Retinal pigment epithelial cell (primary cell): Measurements from ENCODE around the gene SEMA3G.

Source experiments
- DNase-seq: peaks from one replicate; pipeline ENCODE4 v3.0.0-alpha.2; 2010; ENCODE audit warnings: low read depth
- H3K4me3 ChIP-seq: 2 replicates; pipeline ENCODE4 v1.5.1; 2011; ENCODE audit warnings: mild to moderate bottlenecking, low read length, control low read depth, moderate library complexity
- TF ChIP-seq, protein P1 (sequence below): conservative IDR thresholded peaks from 2 replicates; pipeline ENCODE4 v1.5.1; 2011; ENCODE audit warnings: low read depth, low read length, control low read depth, inconsistent platforms

SEMA3G gene

GRCh38 chr3:52402101-52402521, 42.8 kb downstream of the SEMA3G start:
- no peak for DNase-seq
- TF ChIP-seq, protein P1, sequence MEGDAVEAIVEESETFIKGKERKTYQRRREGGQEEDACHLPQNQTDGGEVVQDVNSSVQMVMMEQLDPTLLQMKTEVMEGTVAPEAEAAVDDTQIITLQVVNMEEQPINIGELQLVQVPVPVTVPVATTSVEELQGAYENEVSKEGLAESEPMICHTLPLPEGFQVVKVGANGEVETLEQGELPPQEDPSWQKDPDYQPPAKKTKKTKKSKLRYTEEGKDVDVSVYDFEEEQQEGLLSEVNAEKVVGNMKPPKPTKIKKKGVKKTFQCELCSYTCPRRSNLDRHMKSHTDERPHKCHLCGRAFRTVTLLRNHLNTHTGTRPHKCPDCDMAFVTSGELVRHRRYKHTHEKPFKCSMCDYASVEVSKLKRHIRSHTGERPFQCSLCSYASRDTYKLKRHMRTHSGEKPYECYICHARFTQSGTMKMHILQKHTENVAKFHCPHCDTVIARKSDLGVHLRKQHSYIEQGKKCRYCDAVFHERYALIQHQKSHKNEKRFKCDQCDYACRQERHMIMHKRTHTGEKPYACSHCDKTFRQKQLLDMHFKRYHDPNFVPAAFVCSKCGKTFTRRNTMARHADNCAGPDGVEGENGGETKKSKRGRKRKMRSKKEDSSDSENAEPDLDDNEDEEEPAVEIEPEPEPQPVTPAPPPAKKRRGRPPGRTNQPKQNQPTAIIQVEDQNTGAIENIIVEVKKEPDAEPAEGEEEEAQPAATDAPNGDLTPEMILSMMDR: no peak
- no peak overlapping the region for H3K4me3 ChIP-seq

GRCh38 chr3:52401551-52401950, 43.4 kb downstream of the SEMA3G start:
- no peak overlapping the region for H3K4me3 ChIP-seq
- no peak for DNase-seq
- TF ChIP-seq, protein P1: no peak

GRCh38 chr3:52401021-52401420, 43.9 kb downstream of the SEMA3G start:
- no peak for DNase-seq
- TF ChIP-seq, protein P1: no peak
- no peak overlapping the region for H3K4me3 ChIP-seq

DNA sequence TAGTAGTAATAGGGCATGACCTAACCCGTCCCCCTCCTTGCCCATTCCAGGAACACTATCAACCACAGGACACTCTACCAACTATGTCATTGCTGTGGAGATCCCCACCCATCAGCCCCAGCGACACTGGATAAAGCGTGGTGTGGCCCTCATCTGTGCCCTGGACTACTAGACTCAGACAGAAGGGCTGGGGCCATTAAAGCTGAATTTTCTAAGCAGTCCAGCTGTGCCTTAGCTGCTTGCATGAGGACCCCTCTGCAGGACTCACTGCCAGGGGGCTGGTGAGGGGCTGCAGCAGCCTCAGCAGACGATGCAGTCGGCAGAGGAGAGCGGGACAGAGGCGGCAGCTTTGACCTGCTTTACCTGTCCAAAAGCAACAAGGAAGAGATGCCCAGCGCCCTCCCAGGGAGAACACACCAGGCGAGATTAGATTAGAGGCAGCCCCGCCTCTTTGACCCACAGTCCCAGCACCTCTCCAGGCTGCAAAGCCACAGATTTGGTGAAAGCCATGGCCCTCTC, 44.6 kb downstream of the SEMA3G start:
- DNase-seq: no peak
- TF ChIP-seq, protein P1: no peak
- no peak overlapping the region for H3K4me3 ChIP-seq

GRCh38 chr3:52399593-52399992, 45.3 kb downstream of the SEMA3G start:
- no peak for DNase-seq
- TF ChIP-seq, protein P1: no peak
- no peak overlapping the region for H3K4me3 ChIP-seq

DNA sequence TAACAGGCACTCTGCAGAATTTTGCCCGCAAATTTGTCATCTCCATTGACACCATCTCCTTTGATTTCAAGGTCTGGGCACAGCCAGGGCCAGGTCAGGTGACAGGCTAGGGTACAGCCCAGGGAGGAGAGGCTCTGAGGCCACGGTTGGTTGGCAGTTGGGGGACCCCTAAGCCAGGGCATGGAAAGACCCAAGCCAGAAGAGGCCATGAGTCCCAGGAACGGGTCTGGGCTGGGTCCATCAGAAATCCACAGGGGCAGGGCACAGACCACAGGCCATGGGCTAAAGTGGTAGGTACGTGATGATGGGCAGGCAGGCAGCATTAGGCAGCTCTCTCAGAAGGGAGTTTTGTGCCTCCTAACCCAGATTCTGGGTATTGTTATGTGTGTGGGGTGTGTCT, 45.8 kb downstream of the SEMA3G start:
- H3K4me3 ChIP-seq: no peak overlapping the region
- no peak for DNase-seq
- TF ChIP-seq, protein P1: no peak

- TF ChIP-seq, protein P1: no peak
- DNase-seq: no peak
- H3K4me3 ChIP-seq: no peak overlapping the region
These were observed 46.2 kb downstream of the SEMA3G start for GRCh38 chr3:52398670-52399081.
